Superior temporal gyrus (tissue), 1 donor: ENCODE measurements around the gene DNASE1L2.
A peak's percentile ranks its signal among the peaks of the same experiment; 100 is the strongest.

ENCODE experiments used
- DNase-seq: peaks from one replicate; pipeline ENCODE4 v3.0.0-alpha.2; 2016; ENCODE audit errors: extremely low spot score

DNASE1L2 gene

GRCh38 chr16:2267913-2268666, 31.8 kb downstream of the DNASE1L2 start, which contains the start of gene RNPS1:
TSS of gene RNPS1 (minus strand) at chr16:2268126. CDS start at chr16:2264643, 3,483 bp downstream.
- DNase-seq, result peak; percentile 97

- no peak for DNase-seq
Measured at GRCh38 chr16:2270070-2270462, 33.8 kb downstream of the DNASE1L2 start.

GRCh38 chr16:2270588-2271470, 34.6 kb downstream of the DNASE1L2 start:
- no peak for DNase-seq

GRCh38 chr16:2271848-2272461, 35.7 kb downstream of the DNASE1L2 start:
- no peak for DNase-seq

- DNase-seq, result no peak
Measured at GRCh38 chr16:2273484-2273883, 37.2 kb downstream of the DNASE1L2 start.

GRCh38 chr16:2273931-2274330, 37.7 kb downstream of the DNASE1L2 start:
- DNase-seq, result no peak

GRCh38 chr16:2275476-2276367, 39.5 kb downstream of the DNASE1L2 start:
- DNase-seq, result no peak

GRCh38 chr16:2276368-2277195, 40.3 kb downstream of the DNASE1L2 start:
- DNase-seq, result no peak

GRCh38 chr16:2277466-2278271, 41.4 kb downstream of the DNASE1L2 start:
- no peak for DNase-seq

GRCh38 chr16:2278272-2278608, 42.0 kb downstream of the DNASE1L2 start:
- DNase-seq, result no peak

- peak; percentile 48 for DNase-seq
Measured at GRCh38 chr16:2278956-2279800, 42.9 kb downstream of the DNASE1L2 start.

- DNase-seq, result no peak
Measured at GRCh38 chr16:2280461-2280860, 44.2 kb downstream of the DNASE1L2 start.

- no peak for DNase-seq
Measured at GRCh38 chr16:2280981-2281542, 44.8 kb downstream of the DNASE1L2 start.

GRCh38 chr16:2282262-2282661, 46.0 kb downstream of the DNASE1L2 start:
- no peak for DNase-seq

GRCh38 chr16:2282866-2283555, 46.8 kb downstream of the DNASE1L2 start:
- DNase-seq, result no peak

- no peak for DNase-seq
Measured at GRCh38 chr16:2284001-2284770, 47.9 kb downstream of the DNASE1L2 start.
